Activated CD8-positive, alpha-beta memory T cell treated with anti-CD3 and anti-CD28 coated beads for 24 hours (primary cell): ENCODE data around the gene SH2D3A.
"Not testable (repeated sequence)": the region's sequence is repeated elsewhere in the genome, so short reads cannot be mapped to it uniquely, and the experiment has no call there.

Source experiments
- DNase-seq: peaks from one replicate; pipeline ENCODE4 v3.0.0-alpha.2; 2020

Gene SH2D3A

DNA sequence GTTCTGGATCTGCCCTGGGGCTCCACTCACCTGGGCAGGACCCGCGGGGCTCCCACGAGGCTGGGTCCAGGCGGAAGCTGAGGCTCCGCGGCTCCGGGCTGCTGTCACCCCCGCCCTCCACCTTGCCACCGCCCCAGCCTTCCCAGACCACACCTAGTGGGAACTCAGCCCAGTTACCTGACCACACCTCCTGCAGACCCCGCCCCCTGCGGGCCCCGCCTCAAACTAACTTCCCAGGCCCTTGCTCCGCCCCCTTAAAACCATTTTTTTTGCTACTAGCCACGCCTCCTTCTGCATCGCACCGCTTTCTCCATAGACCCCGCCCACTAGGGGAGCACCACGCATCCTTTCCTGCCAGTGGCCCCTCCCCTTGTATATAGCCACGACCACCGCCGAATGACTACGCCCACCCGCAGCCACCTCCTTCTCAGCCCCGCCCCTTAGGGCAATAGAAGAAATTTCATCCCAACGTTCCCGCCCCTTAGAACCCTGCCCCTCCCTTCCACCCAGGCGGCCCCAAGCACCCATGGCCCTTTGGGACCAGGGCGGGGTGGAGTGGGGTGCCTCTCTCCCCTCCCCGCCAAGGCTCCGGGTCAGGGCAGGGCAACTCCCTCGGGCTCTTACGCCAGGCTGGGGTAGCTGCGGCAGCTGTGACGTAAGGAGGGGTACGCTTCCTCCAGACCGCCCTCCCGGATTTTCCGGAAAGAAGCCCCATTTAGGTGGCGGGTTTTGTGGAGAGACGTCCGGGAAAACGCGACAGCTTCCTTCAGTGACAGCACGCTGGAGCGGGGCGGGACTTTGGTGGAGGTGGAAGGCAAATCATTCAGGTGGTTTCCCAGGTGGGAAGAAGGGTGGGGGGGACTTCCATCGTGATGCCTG lies at the start of gene SH2D3A:
Gene SH2D3A (minus strand): TSS at position 79 of the 879 bp plus-strand sequence. CDS start 3,687 bp downstream, outside the sequence.
- DNase-seq = peak; percentile 96

- DNase-seq = no peak
Measured at GRCh38 chr19:6813659-6814058, 46.4 kb upstream of the SH2D3A start.

- no peak for DNase-seq
Measured at GRCh38 chr19:6812612-6813011, 45.4 kb upstream of the SH2D3A start.

- no peak for DNase-seq
Measured at GRCh38 chr19:6811906-6812305, 44.7 kb upstream of the SH2D3A start.

- no peak for DNase-seq
Measured at GRCh38 chr19:6811378-6811777, 44.1 kb upstream of the SH2D3A start.

DNA sequence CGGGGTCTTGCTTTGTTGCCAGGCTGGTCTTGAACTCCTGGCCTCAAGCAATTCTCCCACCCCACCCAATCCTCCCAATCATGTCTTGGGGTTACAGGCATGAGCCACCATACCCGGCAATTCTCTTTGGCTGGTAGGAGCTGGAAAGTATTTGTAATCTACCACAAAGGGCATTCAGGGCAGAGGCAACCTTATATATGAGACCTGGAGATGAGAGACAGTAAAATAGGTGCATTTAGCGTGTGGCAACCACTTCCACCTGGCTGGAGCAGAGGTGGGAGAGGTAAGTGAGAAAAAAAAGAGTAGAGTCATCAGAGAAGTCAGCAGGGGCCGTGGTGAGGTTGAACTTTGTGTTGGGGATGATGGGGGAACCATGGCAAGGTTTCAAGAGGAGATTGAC lies 42.0 kb upstream of the SH2D3A start:
- DNase-seq = no peak

DNA sequence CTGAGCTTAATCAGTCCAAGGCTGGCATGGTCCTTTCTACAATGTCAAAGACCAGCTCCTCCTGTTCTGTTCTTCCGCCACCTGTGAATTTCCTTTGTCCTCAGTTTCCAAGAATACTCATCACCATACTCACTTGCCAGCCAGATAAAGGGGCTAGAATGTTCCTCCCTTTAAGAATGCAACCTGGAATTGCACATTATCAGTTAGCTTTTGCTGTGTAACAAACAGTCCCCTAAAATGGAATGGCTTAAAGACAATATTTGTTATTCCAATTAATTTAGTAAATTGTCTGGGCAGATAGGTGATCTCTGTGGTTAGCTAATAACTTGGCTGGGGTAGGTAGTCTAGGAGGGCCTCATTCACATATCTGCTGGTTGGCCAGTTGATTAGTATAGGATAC lies 41.3 kb upstream of the SH2D3A start:
- no peak for DNase-seq

- no peak for DNase-seq
Measured at GRCh38 chr19:6807291-6807690, 40.1 kb upstream of the SH2D3A start.

DNA sequence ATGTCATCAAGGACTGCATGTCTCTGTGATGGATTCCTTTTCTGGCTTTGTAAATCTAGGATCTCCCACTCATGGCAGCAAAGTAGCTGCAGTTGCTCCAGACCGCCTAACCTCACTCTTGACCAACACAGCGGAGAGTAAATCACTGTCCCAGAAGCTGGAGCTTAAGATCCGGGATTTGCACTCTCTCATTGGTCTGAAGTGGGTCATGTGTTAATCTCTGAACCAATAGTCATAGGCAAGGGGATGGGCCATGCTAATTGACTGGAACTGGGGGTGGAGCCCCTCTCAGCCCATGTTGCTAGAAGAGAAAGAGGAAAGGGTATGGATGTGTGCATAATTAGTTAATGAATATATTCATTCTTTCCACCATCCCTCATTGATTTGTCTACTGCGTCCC lies 39.3 kb upstream of the SH2D3A start:
- no peak for DNase-seq

- DNase-seq = no peak
Measured at GRCh38 chr19:6803036-6803404, 35.8 kb upstream of the SH2D3A start.

- DNase-seq = peak; percentile 87
Measured at GRCh38 chr19:6802336-6803035, 35.3 kb upstream of the SH2D3A start.

GRCh38 chr19:6801485-6802086 lies 34.4 kb upstream of the SH2D3A start:
- peak; percentile 95 for DNase-seq

DNA sequence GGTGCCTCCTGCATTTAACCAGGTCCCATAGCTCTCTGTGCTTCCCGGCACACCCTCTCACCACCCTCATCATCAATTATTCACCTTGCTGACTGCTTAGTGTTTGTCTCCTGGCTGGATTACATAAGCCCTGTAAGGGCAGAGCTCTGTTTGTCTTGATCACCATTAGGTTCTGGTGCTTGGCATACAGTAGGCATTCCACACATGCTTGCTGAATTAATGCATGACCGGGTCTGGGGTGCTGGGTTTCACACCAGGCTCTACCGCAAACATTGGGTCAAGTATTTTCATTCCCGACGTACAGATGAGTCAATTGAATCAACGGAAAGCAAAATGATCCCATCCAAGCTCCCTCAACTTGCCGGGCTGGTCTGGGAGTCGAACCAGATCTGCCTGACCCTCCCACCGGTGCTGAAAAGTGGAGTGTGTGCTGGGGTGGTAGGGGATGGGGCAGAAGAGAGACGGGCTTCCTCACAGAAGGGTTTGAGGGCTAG lies 33.8 kb upstream of the SH2D3A start:
- no peak for DNase-seq

GRCh38 chr19:6800160-6800790 lies 33.0 kb upstream of the SH2D3A start:
- DNase-seq = not testable (repeated sequence)

DNA sequence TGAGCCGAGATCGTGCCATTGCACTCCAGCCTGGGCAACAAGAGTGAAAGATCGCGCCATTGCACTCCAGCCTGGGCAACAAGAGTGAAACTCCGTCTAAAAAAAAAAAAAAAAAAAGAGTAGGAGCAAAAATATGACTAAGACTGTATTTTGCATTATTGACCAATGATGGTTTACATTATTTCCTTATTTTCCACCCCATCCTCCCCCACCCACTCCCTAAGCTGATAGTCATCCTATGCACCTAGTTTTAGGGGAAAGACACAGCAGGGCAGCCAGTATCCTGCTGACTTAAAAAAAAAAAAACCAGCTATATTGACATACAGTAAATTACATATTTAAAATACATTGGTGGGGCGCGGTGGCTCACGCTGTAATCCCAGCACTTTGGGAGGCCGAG lies 30.4 kb upstream of the SH2D3A start:
- DNase-seq = no peak

- DNase-seq = no peak
Measured at GRCh38 chr19:6796278-6796677, 29.0 kb upstream of the SH2D3A start.

GRCh38 chr19:6794686-6795431 lies 27.6 kb upstream of the SH2D3A start:
- DNase-seq = no peak

DNA sequence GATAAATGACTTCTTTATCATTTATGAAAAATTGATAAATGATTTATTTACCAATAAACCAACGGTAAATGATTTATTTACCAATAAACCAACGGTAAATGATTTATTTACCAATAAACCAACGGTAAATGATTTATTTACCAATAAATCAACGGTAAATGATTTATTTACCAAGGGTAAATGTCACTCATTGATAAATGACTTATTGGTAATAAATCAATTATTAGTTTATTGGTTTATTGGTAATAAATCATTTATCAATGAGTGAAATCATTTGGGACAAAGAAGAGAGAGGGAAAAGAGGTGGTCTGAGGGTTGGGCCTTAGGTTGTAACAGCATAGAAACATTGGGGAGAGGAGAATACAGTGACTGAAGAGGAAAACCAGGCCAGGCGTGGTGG lies 26.7 kb upstream of the SH2D3A start:
- DNase-seq = no peak

GRCh38 chr19:6793411-6793810 lies 26.2 kb upstream of the SH2D3A start:
- DNase-seq = no peak

DNA sequence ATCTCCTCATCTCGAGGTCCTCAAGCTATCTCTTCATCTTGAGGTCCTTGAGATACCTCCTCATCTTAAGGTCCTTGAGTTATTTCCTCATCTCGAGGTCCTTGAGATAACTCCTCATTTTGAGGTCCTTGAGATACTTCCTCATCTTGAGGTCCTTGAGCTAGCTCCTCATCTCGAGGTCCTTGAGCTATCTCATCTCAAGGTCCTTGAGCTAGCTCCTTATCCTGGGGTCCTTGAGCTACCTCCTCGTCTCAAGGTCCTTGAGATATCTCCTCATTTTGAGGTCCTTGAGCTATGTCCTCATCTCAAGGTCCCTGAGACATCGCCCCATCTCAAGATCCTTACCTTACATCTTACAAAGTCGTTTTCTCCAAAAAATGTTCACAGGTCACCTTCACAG lies 24.0 kb upstream of the SH2D3A start:
- DNase-seq = no peak

GRCh38 chr19:6790194-6791128 lies 23.2 kb upstream of the SH2D3A start:
- DNase-seq = no peak
